Measurements from ENCODE around the gene VANGL1. TPM values are rescaled to one million over a fixed set of nuclear protein-coding genes. Genes with fewer than 3 reads are reported as not detected.

Gene VANGL1
- total RNA-seq, 1 experiment from 2014 or later = 22.7 TPM

- peaks cover under 1% of the 10 kb centered on the region; the same call in 1 of the 2 replicates for H3K4me1 ChIP-seq (ENCODE audit: control insufficient read depth, insufficient read depth, low read length)
- H3K4me3 ChIP-seq (ENCODE audit: low read depth in 2 of 2, low read length in 2 of 2) = no peak overlapping the region
- POLR2A ChIA-PET = no interaction called here
- H3K36me3 ChIP-seq (ENCODE audit: control insufficient read depth, insufficient read depth, low read length) = no peaks in the 10 kb centered on the region
- H3K9me3 ChIP-seq (ENCODE audit: control insufficient read depth, insufficient read depth, low read depth, low read length) = no peaks in the 10 kb centered on the region
- in situ Hi-C loops (cut with HindIII; ENCODE audit: low pct_unique_long_range_greater_than_20kb, low sequenced_read_pairs) (no loop called here), intact Hi-C loops (cut with micrococcal nuclease; ENCODE audit: unreplicated experiment) (no loop called here)
- no peak for DNase-seq (ENCODE audit: low read depth, low spot score)
- no peak overlapping the region for H3K27ac ChIP-seq (ENCODE audit: low read length)
- TF ChIP-seq POLR2AphosphoS5 (IDR thresholded peaks at IDR 0.05; ENCODE audit: low read depth, low read length) = no peak
- no peak for TF ChIP-seq CTCF (IDR thresholded peaks at IDR 0.05)
- TF ChIP-seq TCF7L2 (IDR thresholded peaks at IDR 0.05; ENCODE audit: low read depth, low read length) = no peak
- TF ChIP-seq REST (IDR thresholded peaks at IDR 0.05; ENCODE audit: insufficient read depth in 1 of 2, low read depth in 2 of 2, low read length in 1 of 2) = no peak
- TF ChIP-seq SIN3A (IDR thresholded peaks at IDR 0.05; ENCODE audit: borderline replicate concordance, insufficient read depth, low read depth, low read length) = no peak
- CTCF ChIA-PET = no interaction called here
- no peak for ATAC-seq
- no peaks in the 10 kb centered on the region for H3K27me3 ChIP-seq (ENCODE audit: control insufficient read depth, insufficient read depth, low read length)
- no TSS peak for BruUV-seq (replicated peaks)
Observed at GRCh38 chr1:115655306-115655663, 13.5 kb downstream of the VANGL1 start.

DNA sequence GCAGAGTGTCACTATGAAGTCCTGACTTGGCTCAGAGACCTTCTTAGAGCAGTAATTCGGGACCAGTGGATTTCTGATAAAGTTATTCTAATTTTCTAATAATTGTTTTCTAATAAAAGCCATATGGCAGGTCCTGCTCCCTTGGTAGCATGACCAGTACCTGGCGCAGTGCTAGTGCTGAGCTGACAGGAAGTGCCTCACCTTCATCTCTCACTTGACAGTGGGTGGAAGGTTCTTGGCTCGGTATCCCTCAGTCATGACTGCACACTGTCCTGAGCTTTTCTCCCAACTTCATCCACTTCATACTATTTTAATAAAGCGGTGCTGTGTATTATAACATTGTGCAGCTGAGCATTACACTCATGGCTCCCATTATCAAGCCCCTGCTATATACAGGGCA is 14.1 kb downstream of the VANGL1 start:
- ATAC-seq = no peak
- Histone ChIP-seq H3K36me3 (ENCODE audit: control insufficient read depth, insufficient read depth, low read length) (no peaks in the 10 kb centered on the region), H3K27ac (ENCODE audit: low read length) (no peak overlapping the region), H3K27me3 (ENCODE audit: control insufficient read depth, insufficient read depth, low read length) (no peaks in the 10 kb centered on the region), H3K9me3 (ENCODE audit: control insufficient read depth, insufficient read depth, low read depth, low read length) (no peaks in the 10 kb centered on the region), H3K4me3 (ENCODE audit: low read depth in 2 of 2, low read length in 2 of 2) (no peak overlapping the region), H3K4me1 (ENCODE audit: control insufficient read depth, insufficient read depth, low read length) (no peaks in the 10 kb centered on the region)
- DNase-seq (ENCODE audit: low read depth, low spot score) = no peak
- intact Hi-C loops (cut with micrococcal nuclease; ENCODE audit: unreplicated experiment) = no loop called here
- no peak for TF ChIP-seq TCF7L2 (IDR thresholded peaks at IDR 0.05; ENCODE audit: low read depth, low read length)
- TF ChIP-seq SIN3A (IDR thresholded peaks at IDR 0.05; ENCODE audit: borderline replicate concordance, insufficient read depth, low read depth, low read length) = no peak
- TF ChIP-seq REST (IDR thresholded peaks at IDR 0.05; ENCODE audit: insufficient read depth in 1 of 2, low read depth in 2 of 2, low read length in 1 of 2) = no peak
- no peak for TF ChIP-seq CTCF (IDR thresholded peaks at IDR 0.05)
- CTCF ChIA-PET = no interaction called here
- no TSS peak for BruUV-seq (replicated peaks)
- POLR2A ChIA-PET = no interaction called here
- in situ Hi-C loops (cut with HindIII; ENCODE audit: low pct_unique_long_range_greater_than_20kb, low sequenced_read_pairs) = no loop called here
